HTR-8/SVneo (cell line): ENCODE measurements around the gene GAL3ST2.

Experiments
- DNase-seq: peaks from one replicate; pipeline ENCODE4 v3.0.0; 2011; ENCODE audit warnings: low spot score, mixed read lengths; ENCODE audit not compliant: insufficient read length
- FAIRE-seq: peaks from 2 replicates; lab custom pipeline; 2011; peaks lifted over from hg19 to GRCh38; lab: Jason Lieb, UNC

The GAL3ST2 gene

GRCh38 chr2:241835611-241836010 lies 59.0 kb downstream of the GAL3ST2 start:
- no peak for FAIRE-seq
- DNase-seq = no peak

- no peak for DNase-seq
- FAIRE-seq = no peak
These were observed 59.7 kb downstream of the GAL3ST2 start for GRCh38 chr2:241836292-241836691.

- FAIRE-seq (no peak), DNase-seq (no peak)
These were observed 60.8 kb downstream of the GAL3ST2 start for GRCh38 chr2:241837197-241837965.

GRCh38 chr2:241841181-241842066 lies 64.8 kb downstream of the GAL3ST2 start:
- no peak for DNase-seq
- FAIRE-seq = no peak

- FAIRE-seq (no peak), DNase-seq (no peak)
These were observed 65.4 kb downstream of the GAL3ST2 start for GRCh38 chr2:241842067-241842415.

- no peak for FAIRE-seq
- DNase-seq = no peak
These were observed 66.1 kb downstream of the GAL3ST2 start for GRCh38 chr2:241842620-241843211.

GRCh38 chr2:241843321-241844065 lies 66.9 kb downstream of the GAL3ST2 start:
- DNase-seq (no peak), FAIRE-seq (no peak)

GRCh38 chr2:241844066-241844728 lies 67.6 kb downstream of the GAL3ST2 start:
- DNase-seq (no peak), FAIRE-seq (peak; percentile 16)

GRCh38 chr2:241844831-241845578 lies 68.4 kb downstream of the GAL3ST2 start:
- DNase-seq (no peak), FAIRE-seq (peak; percentile 79)

- no peak for DNase-seq
- no peak for FAIRE-seq
These were observed 69.8 kb downstream of the GAL3ST2 start for GRCh38 chr2:241846406-241846805.

GRCh38 chr2:241848761-241849615 lies 72.4 kb downstream of the GAL3ST2 start:
- DNase-seq (no peak), FAIRE-seq (no peak)

- FAIRE-seq = no peak
- no peak for DNase-seq
These were observed 73.3 kb downstream of the GAL3ST2 start for GRCh38 chr2:241849616-241850543.

- no peak for FAIRE-seq
- no peak for DNase-seq
These were observed 74.1 kb downstream of the GAL3ST2 start for GRCh38 chr2:241850544-241851324.

GRCh38 chr2:241851325-241852115 lies 74.9 kb downstream of the GAL3ST2 start:
- DNase-seq (no peak), FAIRE-seq (no peak)

- DNase-seq = no peak
- FAIRE-seq = no peak
These were observed 75.7 kb downstream of the GAL3ST2 start for GRCh38 chr2:241852116-241852980.
